Loucy (cell line): ENCODE measurements around the gene RALGPS1.

Experiments
- EZH2phosphoT487 ChIP-seq: fragments of 200-600 bp; IDR thresholded peaks from 2 replicates; pipeline ENCODE4 v1.6.1; 2018; ENCODE audit warnings: antibody characterized with exemption, mild to moderate bottlenecking, moderate library complexity, borderline replicate concordance
- TF ChIP-seq, protein P1 (sequence below): fragments of 200-600 bp; sonication (generic); conservative IDR thresholded peaks from 2 replicates; pipeline ENCODE4 v1.5.1; 2014; ENCODE audit warnings: mild to moderate bottlenecking, antibody characterized with exemption, low read length

DNA sequence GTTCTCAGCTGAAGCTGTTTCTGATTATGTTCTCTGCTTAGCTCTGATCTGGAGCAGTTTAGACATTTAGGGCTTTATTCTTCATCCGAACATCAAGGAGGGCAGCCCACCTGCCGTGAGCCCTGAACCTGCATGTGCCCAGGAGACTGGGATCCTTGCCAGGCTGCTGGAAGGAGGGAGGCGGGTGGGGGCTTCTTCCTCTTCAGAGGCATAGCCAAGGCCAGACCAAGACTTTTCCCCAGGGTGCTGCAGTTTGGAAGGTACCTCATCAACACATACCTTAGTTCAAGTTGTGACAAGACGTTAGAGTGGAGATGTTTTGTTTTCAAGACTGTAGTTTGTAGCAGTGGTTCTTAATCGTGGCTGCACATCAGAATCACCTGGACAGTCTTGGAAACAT is 64.9 kb downstream of the RALGPS1 start:
- no peak for TF ChIP-seq EZH2phosphoT487
- TF ChIP-seq, protein P1, sequence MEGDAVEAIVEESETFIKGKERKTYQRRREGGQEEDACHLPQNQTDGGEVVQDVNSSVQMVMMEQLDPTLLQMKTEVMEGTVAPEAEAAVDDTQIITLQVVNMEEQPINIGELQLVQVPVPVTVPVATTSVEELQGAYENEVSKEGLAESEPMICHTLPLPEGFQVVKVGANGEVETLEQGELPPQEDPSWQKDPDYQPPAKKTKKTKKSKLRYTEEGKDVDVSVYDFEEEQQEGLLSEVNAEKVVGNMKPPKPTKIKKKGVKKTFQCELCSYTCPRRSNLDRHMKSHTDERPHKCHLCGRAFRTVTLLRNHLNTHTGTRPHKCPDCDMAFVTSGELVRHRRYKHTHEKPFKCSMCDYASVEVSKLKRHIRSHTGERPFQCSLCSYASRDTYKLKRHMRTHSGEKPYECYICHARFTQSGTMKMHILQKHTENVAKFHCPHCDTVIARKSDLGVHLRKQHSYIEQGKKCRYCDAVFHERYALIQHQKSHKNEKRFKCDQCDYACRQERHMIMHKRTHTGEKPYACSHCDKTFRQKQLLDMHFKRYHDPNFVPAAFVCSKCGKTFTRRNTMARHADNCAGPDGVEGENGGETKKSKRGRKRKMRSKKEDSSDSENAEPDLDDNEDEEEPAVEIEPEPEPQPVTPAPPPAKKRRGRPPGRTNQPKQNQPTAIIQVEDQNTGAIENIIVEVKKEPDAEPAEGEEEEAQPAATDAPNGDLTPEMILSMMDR = no peak
